ENCODE results near the gene UCHL1.

The UCHL1 gene

GRCh38 chr4:41256740-41257256, at the start of gene UCHL1:
UCHL1 (plus strand) TSS chr4:41256928; CDS start chr4:41256977, 49 bp downstream.
- peak; percentile 1 to 8 for DNase-seq (ENCODE audit: low read depth in 2 of 2)

- no peak for DNase-seq (ENCODE audit: low read depth in 2 of 2)
These were observed 49.4 kb upstream of the UCHL1 start for GRCh38 chr4:41207291-41207831.

DNA sequence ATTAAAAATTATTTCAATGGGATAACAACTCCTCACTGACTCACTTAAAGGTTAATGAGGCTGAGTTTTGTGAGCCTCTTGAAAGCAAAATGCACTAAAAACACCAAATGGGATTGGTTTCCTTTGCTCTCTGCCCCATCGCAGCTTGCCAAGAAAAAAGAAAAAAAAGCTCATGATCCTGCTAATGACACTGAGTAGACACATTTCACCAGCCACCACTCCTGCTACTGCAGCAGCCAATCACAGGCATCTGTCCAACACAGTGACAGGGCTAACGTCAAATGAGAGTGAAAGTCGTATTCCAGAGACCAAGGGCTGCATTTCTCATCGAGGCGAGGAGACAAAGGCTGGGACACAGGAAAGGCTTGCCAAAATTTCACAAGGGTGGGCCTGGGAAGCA, 47.5 kb upstream of the UCHL1 start:
- DNase-seq (ENCODE audit: low read depth in 2 of 2), result no peak

DNA sequence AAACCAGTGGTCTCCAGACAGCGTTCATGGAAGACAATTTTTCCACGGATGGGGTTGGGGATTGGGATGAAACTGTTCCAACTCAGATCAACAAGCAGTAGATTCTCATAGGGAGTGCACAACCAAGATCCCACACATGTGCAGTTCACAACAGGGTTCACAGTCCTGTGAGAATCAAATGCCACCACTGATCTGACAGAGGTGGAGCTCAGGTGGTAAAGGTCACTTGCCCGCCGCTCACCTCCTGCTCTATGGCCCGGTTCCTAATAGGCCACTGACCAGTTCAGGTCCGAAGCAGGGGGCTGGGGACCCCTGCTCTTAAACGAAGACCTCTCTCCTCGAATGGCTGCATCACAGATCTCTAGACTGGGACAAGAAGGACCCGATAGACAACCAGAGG, 46.8 kb upstream of the UCHL1 start:
- DNase-seq (ENCODE audit: low read depth in 2 of 2), result no peak

GRCh38 chr4:41211951-41212615, 44.6 kb upstream of the UCHL1 start:
- no peak for DNase-seq (ENCODE audit: low read depth in 2 of 2)

GRCh38 chr4:41212616-41213203, 44.0 kb upstream of the UCHL1 start:
- no peak for DNase-seq (ENCODE audit: low read depth in 2 of 2)

GRCh38 chr4:41213625-41214135, 43.0 kb upstream of the UCHL1 start:
- DNase-seq (ENCODE audit: low read depth in 2 of 2), result no peak

DNA sequence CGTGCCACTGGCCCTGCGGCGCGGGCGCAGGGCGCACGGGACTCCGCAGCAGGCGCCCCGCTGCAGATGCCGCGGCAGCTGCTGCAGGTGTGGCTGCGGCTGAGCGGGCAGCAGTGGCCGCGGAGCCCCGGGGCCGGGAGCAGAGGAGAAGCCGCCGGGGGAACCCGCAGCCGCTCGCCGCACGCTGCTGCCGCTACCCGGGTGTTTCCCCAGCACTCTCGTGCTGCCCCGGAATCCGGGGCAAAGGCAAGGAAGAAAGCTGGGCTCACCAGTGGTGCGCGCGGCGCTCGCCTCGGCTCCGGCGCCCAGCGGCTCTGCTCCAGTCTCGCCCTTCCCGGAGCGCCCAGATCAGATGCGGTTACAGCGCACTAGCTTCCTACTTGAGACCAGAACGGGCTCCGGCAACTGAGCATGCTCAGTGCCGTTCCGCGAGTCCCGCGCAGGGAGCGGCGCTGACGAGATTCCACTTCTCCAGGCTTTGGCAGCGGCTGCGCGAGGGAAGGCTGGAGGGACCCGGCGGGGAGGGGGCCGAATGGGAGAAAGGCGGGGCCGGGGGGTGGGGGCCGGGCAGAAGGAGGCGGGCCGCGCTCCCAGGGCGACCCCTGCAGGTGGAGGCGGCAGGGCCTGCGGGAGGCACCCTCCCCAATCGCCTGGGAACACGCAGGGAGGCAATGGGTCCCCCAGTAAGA, 42.4 kb upstream of the UCHL1 start, which contains the start of gene APBB2:
Gene APBB2 (minus strand): TSS at position 407 of the 689 bp plus-strand sequence. CDS start 181,288 bp downstream, outside the sequence.
- DNase-seq (ENCODE audit: low read depth in 2 of 2), result peak; percentile 22 to 50

GRCh38 chr4:41214825-41215146, 41.9 kb upstream of the UCHL1 start:
- no peak for DNase-seq (ENCODE audit: low read depth in 2 of 2)

- DNase-seq (ENCODE audit: low read depth in 2 of 2), result no peak
These were observed 41.6 kb upstream of the UCHL1 start for GRCh38 chr4:41215155-41215554.

DNA sequence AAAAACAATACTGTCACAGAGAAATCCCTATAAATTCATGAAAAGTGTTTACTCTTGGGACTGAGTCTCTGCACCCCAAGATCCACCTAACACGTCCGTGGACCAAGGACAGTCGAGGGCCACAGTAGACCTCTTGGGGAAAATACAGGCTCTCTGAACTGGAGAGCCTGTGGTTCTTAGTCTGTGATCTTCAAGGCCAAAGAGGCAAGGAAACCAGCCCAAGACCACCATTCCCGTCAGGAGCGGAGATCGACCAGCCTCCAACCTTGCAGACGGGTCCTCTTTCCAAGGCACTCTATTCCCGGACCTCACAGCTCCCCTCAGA, 40.8 kb upstream of the UCHL1 start:
- no peak for DNase-seq (ENCODE audit: low read depth in 2 of 2)

- DNase-seq (ENCODE audit: low read depth in 2 of 2), result peak; percentile 33 to 62
These were observed 40.3 kb upstream of the UCHL1 start for GRCh38 chr4:41216294-41217019.

DNA sequence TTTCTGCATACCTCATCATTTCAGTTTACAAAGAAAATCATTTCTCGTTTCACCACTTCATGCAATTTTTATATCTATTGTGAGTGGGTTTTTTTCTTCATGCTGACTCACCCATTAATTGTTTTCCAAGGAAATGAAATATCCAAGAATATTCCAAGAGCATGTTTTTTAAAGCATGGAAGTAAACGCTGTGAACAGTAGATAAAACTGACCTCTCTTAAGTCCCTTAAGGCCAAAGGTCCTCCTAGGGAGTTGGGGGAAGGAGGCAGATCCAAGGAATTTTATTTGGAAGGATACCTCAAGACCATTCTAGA, 39.8 kb upstream of the UCHL1 start:
- no peak for DNase-seq (ENCODE audit: low read depth in 2 of 2)

DNA sequence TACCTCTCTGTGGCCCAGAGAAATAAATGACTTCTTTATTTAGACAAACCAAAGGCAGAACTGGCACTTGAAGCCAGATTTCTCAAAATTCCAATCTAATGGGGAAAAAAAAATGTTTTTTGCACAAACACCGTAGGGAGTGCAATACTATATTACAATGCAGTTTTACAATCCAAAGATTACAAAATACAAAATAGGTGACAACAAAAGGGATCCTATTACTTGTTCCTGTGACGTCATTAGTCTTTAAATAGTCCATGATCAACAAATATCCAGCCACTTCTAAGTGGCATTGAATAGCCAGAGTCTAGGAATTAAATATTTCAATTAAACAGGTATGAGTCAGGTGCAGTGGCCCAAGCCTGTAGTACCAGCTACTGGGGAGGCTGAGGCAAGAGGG, 39.4 kb upstream of the UCHL1 start:
- no peak for DNase-seq (ENCODE audit: low read depth in 2 of 2)

DNA sequence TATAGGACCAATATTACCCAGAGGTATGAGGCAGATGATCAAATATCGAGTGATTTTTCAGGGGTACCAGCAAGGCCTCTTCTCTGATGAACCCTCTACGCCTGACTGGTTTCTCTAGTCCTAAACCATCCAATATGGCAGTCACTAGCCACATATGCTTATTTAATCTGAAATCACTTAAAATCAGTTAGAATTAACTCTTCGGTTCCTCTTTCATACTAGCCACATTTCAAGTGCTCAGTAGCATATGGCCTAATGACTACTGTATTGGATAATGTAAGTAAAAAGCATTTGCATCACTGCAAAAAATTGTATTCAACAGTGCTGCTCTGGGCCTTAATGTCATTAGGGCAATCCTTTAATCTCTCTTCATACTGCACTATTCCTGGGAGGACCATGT, 38.0 kb upstream of the UCHL1 start:
- DNase-seq (ENCODE audit: low read depth in 2 of 2), result no peak

DNA sequence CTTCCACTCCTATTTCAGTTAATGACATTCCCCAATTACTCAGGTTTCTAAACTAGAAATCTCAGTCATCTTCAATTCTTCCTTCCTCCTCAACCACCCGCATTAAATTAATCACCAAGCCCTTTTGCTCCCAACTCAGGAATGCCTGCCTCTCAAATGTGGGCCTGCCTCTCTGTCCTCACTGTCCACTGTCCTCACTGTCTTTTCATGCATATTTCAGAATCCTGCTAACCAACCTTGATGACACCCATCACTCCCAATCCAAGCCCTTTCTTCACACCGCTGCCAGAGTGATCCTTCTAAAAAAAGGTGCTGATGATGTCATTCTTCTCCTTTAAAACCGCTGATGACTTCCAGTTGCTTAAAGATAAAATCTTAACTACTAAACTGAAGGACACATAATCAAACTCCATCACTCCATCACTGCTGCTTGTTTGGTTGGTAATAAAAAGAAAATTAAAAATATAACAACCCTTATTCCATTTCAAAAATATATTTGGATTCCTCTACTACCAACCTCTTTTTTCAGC, 37.2 kb upstream of the UCHL1 start:
- no peak for DNase-seq (ENCODE audit: low read depth in 2 of 2)

DNA sequence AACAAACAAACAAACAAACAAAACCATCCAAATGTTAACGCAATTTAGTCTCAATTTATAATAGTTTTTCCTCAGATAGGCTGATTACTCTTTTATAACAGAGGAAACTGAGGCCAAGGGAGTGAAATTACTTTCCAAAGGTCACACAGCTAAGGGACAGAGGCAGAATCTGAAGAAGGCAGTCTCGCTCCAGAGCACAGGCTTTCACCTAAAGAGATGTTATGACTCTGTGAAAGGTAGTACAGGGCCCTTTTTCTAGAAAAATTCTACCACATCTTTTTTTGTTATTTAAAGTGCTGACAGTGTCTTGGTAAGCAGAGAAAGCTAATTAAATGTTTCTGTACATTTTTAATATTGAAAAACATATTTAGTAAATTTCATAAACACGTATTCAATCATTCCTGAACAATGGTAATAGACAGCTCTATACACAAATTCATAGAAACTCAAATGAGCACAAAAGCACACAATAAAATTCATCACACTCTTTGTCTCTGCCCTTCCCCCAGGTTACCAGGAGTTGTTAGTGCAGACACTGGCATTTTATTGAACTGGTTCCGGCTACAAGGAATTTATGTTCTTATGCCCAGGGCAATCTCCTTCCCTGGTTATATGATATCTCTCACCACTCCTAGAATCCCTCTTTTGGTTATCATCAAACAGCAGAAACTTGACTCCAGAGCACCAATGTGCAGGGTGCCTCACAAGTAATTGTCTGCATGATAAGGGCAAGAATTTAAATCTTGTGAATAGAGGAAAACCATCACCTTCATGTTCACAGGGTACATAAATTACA, 34.7 kb upstream of the UCHL1 start:
- no peak for DNase-seq (ENCODE audit: low read depth in 2 of 2)

DNA sequence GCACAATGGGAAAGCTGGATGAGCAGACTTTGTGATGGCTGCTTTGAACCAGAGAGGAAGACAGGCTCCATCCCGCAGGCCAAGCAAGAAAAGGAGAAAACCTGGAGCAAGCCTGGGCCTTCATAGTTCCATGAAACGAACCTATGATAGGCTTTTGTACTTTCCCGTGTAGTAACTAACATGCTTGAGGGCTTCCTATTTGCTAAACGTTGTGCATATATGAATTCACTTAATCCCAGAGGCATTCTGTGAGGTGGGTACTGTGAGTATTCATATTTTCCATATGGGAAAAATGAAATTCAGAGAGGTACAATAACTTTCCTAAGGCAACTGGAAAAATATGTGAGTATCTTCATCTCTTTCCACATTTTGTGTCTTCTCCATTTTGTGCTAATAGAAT, 28.8 kb upstream of the UCHL1 start:
- DNase-seq (ENCODE audit: low read depth in 2 of 2), result no peak

DNA sequence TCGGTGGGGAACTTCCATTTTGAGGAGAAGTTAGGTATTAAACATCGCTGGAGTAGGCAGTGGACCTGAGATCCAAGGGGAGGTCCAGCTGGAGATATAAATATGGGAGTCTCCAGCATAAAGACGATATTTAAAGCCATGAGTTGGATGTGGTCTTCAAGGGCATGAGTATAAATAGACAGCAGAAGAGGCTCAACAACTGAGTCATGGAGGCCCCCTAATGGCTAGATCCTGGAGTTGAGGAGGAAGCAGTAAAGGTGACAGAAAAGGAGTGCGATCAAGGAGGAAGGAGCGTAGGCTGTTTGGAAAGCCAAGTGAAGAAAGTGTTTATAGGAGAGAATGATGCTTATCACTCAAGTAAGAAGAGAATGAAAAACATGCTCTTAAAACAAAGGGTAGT, 24.3 kb upstream of the UCHL1 start:
- DNase-seq (ENCODE audit: low read depth in 2 of 2), result no peak

GRCh38 chr4:41232856-41233255, 23.9 kb upstream of the UCHL1 start:
- DNase-seq (ENCODE audit: low read depth in 2 of 2), result no peak

- no peak for DNase-seq (ENCODE audit: low read depth in 2 of 2)
These were observed 20.7 kb upstream of the UCHL1 start for GRCh38 chr4:41236032-41236431.

Data from stimulated activated CD8-positive, alpha-beta memory T cell treated with anti-CD3 and anti-CD28 coated beads, Interleukin-2, amount 100 ng/mL, for 48 hours (primary cell).